Activated CD8-positive, alpha-beta memory T cell treated with anti-CD3 and anti-CD28 coated beads for 36 hours (primary cell): Measurements from ENCODE around the gene CCR4. TPM values are rescaled to one million over a fixed set of nuclear protein-coding genes. Genes with fewer than 3 reads are reported as not detected.
"Not testable (repeated sequence)": the region's sequence is repeated elsewhere in the genome, so short reads cannot be mapped to it uniquely, and the experiment has no call there.

Source experiments
- CTCF ChIA-PET: fragments of 350-600 bp; sonication (Branson Sonifier 250); formaldehyde crosslinking; loops from one replicate; lab custom pipeline; 2021; ENCODE audit warnings: antibody characterized with exemption; lab: Charles Lee
- POLR2A ChIA-PET: fragments of 350-600 bp; sonication (Branson Sonifier 250); formaldehyde crosslinking; loops from one replicate; lab custom pipeline; 2021; ENCODE audit warnings: antibody characterized with exemption; lab: Charles Lee
- total RNA-seq, 2 experiments: library from RNA; stranded (reverse); gene quantifications; one replicate each; pipeline ENCODE4 v1.2.3, GENCODE V29; 2021

Gene CCR4
- total RNA-seq, 2 experiments from 2014 or later = 40.9 to 41.6 TPM

DNA sequence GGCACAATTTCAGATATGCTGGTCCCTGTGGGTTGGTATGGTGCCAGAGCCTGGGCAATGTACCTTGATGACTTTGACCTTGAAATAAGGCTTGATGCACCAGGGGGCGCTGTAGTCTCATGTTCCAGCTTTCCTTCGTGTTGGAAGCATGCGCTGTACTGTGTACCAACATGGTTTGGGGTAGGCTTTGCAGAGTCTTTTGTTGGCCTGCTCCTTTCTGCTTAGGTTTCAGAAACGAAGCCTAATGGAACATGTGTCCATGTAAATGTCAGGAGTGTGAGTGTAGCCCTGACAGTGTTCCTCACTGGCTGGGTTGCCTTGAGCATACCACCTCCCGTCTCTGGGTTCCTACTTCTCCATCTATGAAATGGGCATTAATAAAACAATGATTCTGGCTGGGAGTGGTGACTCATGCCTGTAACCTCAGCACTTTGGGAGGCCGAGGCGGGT, 3.6 kb upstream of the CCR4 start:
- POLR2A ChIA-PET = interaction anchor here (1.3 kb wide), 1 partner anchor 114 kb away, joined by 3 read pairs; no protein-coding TSS in a partner anchor
- CTCF ChIA-PET = interaction anchor here (0.6 to 6.5 kb wide), 11 partner anchors 14 to 184 kb away, joined by 3 to 94 read pairs (median 4); no protein-coding TSS in a partner anchor

- CTCF ChIA-PET = interaction anchor here (0.9 to 6.5 kb wide), 6 partner anchors 13 to 183 kb away, joined by 3 to 94 read pairs (median 4); no protein-coding TSS in a partner anchor
- POLR2A ChIA-PET = no interaction called here
Observed at GRCh38 chr3:32948625-32949445, 2.6 kb upstream of the CCR4 start.

DNA sequence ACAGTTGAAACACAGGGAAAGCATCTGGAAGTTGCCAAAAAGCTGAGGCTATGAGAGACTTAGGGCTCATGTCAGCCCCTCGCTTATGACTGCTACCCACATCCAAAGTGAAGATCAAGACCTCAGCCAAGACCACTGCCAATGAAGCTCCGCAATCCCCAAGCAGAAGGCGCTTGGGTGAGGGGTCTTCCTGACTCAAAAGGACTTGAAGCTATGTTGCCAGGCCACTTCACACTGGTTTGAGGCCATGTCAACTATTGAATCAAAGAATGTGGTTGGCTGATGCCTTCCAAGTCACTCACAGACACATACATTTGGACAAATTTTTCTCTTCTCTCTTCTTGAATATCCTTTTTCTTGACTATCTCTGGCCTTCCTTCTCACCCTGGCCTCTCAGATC, 928 bp upstream of the CCR4 start:
- ChIA-PET POLR2A (interaction anchor here (1.2 to 1.5 kb wide), 2 partner anchors 42 to 49 kb away, joined by 3 to 5 read pairs; no protein-coding TSS in a partner anchor), CTCF (interaction anchor here (0.9 to 6.5 kb wide), 3 partner anchors 23 to 122 kb away, joined by 3 to 94 read pairs (median 4); no protein-coding TSS in a partner anchor)

DNA sequence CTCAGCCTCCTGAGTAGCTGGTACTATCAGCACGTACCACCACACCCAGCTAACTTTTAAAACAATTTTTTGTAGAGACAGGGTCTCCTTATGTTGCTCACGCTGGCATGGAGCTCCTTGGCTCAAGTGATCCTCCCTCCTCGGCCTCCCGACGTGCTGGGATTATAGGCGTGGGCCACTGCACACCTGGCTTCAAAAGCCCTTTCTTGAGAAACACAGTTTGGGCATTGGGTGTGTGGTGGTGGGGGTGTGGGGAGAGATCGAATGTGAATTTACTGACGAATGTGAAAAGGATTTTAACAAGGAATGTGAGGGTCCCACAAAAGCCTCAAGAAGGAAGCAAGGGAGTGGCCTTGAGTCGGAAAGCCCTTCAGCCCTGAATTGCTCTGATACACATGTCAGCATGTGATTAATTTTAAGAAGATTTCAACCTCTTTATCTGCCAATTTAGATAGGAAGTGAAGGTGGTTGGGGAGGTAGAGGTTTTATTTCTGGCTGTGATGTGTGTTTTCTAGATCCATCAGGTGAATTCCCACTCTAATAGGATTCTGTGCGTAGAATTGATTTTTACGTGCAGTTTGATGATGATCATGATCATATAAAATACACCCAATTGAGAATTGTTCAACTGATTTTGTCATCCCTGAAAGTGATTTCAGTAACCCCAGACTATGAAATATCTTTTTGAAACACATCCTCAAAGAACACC, 1.1 kb downstream of the CCR4 start:
- ChIA-PET CTCF (interaction anchor here (0.5 kb wide), 2 partner anchors 70 to 335 kb away, joined by 3 to 4 read pairs; no protein-coding TSS in a partner anchor), POLR2A (interaction anchor here (0.5 to 1.3 kb wide), 3 partner anchors 44 to 69 kb away, joined by 3 to 4 read pairs (median 3); no protein-coding TSS in a partner anchor)

DNA sequence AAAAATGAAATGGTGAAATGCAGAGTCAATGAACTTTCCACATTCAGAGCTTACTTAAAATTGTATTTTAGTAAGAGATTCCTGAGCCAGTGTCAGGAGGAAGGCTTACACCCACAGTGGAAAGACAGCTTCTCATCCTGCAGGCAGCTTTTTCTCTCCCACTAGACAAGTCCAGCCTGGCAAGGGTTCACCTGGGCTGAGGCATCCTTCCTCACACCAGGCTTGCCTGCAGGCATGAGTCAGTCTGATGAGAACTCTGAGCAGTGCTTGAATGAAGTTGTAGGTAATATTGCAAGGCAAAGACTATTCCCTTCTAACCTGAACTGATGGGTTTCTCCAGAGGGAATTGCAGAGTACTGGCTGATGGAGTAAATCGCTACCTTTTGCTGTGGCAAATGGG, 3.1 kb downstream of the CCR4 start:
- POLR2A ChIA-PET = interaction anchor here (0.8 kb wide), 1 partner anchor 41 kb away, joined by 4 read pairs; no protein-coding TSS in a partner anchor
- CTCF ChIA-PET = interaction anchor here (0.8 kb wide), 1 partner anchor 119 kb away, joined by 4 read pairs; no protein-coding TSS in a partner anchor

GRCh38 chr3:32956750-32957570, 5.5 kb downstream of the CCR4 start:
- CTCF ChIA-PET = no interaction called here
- POLR2A ChIA-PET = no interaction called here

GRCh38 chr3:32958509-32958908, 7.1 kb downstream of the CCR4 start:
- POLR2A ChIA-PET = no interaction called here
- CTCF ChIA-PET = no interaction called here

GRCh38 chr3:32959371-32959770, 7.9 kb downstream of the CCR4 start:
- ChIA-PET POLR2A (no interaction called here), CTCF (interaction anchor here (1.0 kb wide), 1 partner anchor 71 kb away, joined by 3 read pairs; no protein-coding TSS in a partner anchor)

DNA sequence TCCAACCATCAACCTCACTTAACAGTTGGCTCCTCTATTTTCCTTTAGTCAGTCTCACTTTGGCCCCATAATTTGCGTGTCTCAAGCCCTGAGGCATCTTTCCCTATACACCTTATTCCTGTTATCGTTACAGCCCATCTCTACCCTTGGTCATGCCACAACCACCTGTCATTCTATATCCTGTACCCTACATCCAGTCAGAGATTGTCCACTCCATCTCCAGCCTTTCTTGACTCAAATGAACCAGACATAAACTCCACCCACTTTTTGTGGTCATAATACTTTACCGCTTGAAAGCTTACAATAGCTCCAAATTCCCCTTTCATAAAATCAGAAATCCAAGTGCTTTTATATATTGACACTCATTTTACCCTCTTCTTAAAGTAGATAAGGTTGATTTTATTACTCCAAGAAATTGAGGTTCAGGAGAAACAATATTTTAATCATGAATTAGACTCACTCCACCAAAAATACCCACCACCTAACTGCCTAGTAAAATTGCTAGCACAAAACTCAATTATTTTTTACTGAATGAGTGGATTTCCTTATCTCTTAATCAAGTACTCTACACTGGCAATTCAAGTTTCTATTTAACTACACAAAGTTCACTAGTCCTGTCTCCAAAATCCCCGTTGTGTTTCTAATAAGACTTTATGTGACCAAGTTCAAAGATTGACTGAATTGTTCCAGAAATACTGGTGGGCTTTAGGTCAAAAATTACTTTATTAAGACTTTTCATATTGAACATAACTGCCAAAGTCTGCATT, 9.1 kb downstream of the CCR4 start:
- CTCF ChIA-PET = interaction anchor here (0.6 to 2.0 kb wide), 4 partner anchors 12 to 114 kb away, joined by 3 to 4 read pairs (median 3); no protein-coding TSS in a partner anchor
- POLR2A ChIA-PET = interaction anchor here (1.3 kb wide), 1 partner anchor 36 kb away, joined by 6 read pairs; no protein-coding TSS in a partner anchor

- POLR2A ChIA-PET = interaction anchor here (1.3 kb wide), 1 partner anchor 35 kb away, joined by 6 read pairs; no protein-coding TSS in a partner anchor
- CTCF ChIA-PET = interaction anchor here (0.6 to 2.0 kb wide), 5 partner anchors 13 to 113 kb away, joined by 3 to 5 read pairs (median 3); no protein-coding TSS in a partner anchor
Observed at GRCh38 chr3:32961189-32961715, 9.8 kb downstream of the CCR4 start.

DNA sequence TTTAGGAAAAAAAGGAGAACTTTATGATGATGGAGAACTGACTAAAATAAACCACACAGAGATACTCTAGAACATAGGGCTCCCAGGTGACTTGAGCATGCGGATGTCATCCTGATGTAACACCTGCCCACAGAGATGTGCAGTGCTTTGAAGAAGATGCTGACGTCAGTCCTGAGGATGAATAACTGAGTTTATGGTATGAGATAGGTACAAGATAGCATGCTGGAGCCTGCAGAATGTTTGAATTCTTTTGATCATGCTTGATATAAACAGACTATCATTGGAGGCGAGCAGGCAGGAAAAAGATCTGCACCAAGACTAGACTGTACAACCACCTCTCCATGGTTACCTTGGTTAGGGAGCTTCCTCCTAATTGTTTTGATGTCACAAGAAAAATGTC, 12.4 kb downstream of the CCR4 start:
- POLR2A ChIA-PET = no interaction called here
- CTCF ChIA-PET = interaction anchor here (0.5 kb wide), 1 partner anchor 16 kb away, joined by 3 read pairs; no protein-coding TSS in a partner anchor

DNA sequence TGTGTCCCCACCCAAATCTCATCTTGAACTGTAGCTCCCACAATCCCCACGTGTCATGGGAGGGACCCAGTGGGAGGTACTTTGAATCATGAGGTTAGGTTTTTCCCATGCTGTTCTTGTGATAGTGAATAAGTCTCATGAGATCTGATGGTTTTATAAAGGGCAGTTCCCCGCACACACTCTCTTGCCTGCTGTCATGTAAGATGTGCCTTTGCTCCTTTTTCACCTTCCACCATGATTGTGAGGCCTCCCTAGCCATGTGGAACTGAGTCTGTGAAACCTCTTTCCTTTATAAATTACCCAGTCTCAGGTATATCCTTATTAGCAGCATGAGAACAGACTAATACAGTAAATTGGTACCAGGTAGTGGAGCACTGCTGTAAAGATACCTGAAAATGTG, 13.3 kb downstream of the CCR4 start:
- CTCF ChIA-PET, POLR2A ChIA-PET: not testable (repeated sequence)

DNA sequence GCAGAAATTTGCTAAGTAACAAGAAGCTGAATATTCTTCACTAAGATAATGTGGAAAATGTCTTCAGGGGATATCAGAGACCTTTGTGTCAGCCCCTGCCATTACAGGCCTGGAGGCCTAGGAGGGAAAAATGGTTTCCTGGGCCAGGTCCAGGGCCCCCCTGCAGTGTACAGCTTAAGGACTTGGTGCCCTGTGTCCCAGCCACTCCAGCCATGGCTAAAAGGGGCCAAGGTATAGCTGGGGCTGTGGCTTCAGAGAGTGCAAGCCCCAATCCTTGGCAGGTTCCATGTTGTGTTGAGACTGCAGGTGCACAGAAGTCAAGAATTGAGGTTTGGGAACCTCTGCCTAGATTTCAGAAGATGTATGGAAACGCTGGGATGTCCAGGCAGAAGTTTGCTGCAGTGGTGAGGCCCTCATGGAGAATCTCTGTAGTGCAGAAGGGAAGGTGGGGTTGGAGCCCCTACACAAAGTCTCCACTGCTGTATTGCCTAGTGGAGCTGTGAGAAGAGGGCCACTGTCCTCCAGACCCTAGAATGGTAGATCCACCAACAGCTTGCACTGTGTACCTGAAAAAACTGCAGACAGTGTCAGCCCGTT, 14.3 kb downstream of the CCR4 start:
- CTCF ChIA-PET = interaction anchor here (1.4 kb wide), 1 partner anchor 12 kb away, joined by 3 read pairs; no protein-coding TSS in a partner anchor
- POLR2A ChIA-PET = not testable (repeated sequence)

GRCh38 chr3:32966627-32967026, 15.2 kb downstream of the CCR4 start:
- POLR2A ChIA-PET = not testable (repeated sequence)
- CTCF ChIA-PET = interaction anchor here (0.6 to 1.4 kb wide), 2 partner anchors 11 to 19 kb away, joined by 3 read pairs; no protein-coding TSS in a partner anchor

DNA sequence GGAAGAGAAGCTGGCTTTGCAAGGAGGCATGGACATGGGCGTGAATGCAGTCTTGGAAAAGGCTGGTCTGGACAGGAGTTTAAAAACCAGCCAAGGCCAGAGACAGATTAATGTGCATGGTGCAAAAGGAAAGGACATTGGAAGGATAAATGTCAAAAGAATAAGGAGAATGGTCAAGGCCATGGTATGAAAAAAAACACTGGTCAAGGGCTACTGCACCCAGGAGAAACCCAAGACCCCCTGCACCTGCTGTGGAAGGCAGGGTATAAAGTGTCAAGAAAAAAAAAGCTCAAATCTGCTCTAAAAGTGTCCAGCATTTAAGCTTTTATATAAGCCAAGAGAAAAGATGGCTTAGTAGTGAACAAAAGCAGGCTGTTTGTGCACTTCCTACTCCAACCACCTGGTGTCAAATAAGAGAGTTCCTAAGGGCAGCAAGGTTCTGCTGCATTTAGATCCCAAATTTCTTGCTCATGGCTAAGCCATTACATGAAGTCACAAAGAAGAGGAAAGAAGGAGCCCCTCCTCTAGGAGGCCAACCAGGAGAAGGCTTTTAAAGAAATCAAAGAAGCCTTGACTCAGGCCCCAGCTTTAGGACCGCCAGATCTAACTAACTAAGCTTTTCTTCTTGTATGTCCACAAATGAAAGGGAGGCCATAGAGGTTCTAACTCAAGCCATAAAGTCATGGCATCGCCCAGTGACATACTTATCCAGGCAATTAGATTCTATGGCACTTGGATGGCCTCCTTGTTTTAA, 16.9 kb downstream of the CCR4 start:
- ChIA-PET POLR2A (interaction anchor here (0.9 kb wide), 1 partner anchor 10 kb away, joined by 3 read pairs; no protein-coding TSS in a partner anchor), CTCF (interaction anchor here (0.7 kb wide), 1 partner anchor 78 kb away, joined by 4 read pairs; no protein-coding TSS in a partner anchor)

- ChIA-PET CTCF (interaction anchor here (0.7 kb wide), 1 partner anchor 77 kb away, joined by 4 read pairs; no protein-coding TSS in a partner anchor), POLR2A (no interaction called here)
Observed at GRCh38 chr3:32968920-32969389, 17.5 kb downstream of the CCR4 start.
